Nephron (organoid): ENCODE results near the gene TGFB3.
A peak's percentile ranks its signal among the peaks of the same experiment; 100 is the strongest.

ENCODE experiments used
- H3K27ac Mint-ChIP-seq, 3 experiments: 2 replicates each; pipeline ENCODE4 v1.8.0; 2020; ENCODE audit warnings: mixed read lengths in 3 of 3, mild to moderate bottlenecking in 2 of 3, moderate library complexity in 1 of 3
- H3K27me3 Mint-ChIP-seq: 2 replicates; pipeline ENCODE4 v1.8.0; 2021; ENCODE audit warnings: low read depth, mild to moderate bottlenecking, moderate library complexity, mixed read lengths
- H3K36me3 Mint-ChIP-seq: 2 replicates; pipeline ENCODE4 v1.8.0; 2020; ENCODE audit warnings: low read depth, mixed read lengths
- H3K4me1 Mint-ChIP-seq: 2 replicates; pipeline ENCODE4 v1.8.0; 2020; ENCODE audit warnings: mixed read lengths
- H3K4me3 Mint-ChIP-seq, 3 experiments: 2 replicates each; pipeline ENCODE4 v1.8.0; 2020; ENCODE audit warnings: mild to moderate bottlenecking in 3 of 3, mixed read lengths in 3 of 3, moderate library complexity in 2 of 3
- H3K9me3 Mint-ChIP-seq: 2 replicates; pipeline ENCODE4 v1.8.0; 2020; ENCODE audit warnings: mixed read lengths
- TF ChIP-seq, protein P1 (sequence below), 3 experiments: fragments of 200-600 bp; sonication (generic); IDR thresholded peaks; one replicate each; pipeline ENCODE4 v1.5.0; 2021; ENCODE audit warnings: antibody characterized with exemption in 3 of 3; ENCODE audit not compliant: unreplicated experiment in 3 of 3

TGFB3 gene

DNA sequence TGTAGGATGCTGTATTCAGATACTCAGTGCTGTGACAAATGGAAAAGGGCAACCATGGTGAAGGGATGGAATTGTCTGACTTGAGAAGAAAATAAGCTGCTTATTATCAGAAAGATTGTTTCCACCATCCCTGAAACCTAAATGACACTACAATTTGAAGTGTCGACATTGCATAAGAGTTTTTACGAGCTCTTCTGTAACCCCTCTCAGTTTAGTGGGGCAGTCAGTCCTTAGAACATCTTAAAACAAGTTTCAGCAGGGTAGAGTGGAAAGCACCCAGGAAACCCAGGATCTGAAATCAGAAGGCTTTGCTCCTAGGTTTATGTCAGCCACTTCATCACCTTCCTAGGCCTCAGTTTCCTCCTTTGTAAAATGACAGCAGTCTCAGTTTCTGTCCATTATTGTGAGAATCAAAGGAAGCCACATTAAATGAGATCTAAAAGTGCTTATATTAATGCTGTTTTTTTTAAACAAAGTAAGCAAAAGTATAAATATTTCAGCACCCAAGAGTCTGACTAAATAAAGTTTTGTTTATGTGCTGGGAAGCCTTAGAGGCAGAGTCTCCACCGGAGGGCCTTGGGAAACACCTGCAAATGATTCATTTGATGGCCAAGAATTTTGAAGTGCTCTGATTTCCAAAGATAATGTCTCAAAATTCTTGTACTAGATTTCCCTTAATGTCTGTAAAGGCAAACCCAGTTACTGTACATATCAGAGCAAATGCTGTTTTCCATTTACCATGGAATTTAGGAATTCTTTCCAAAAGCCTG, 5.6 kb upstream of the TGFB3 start:
- TF ChIP-seq, protein P1, sequence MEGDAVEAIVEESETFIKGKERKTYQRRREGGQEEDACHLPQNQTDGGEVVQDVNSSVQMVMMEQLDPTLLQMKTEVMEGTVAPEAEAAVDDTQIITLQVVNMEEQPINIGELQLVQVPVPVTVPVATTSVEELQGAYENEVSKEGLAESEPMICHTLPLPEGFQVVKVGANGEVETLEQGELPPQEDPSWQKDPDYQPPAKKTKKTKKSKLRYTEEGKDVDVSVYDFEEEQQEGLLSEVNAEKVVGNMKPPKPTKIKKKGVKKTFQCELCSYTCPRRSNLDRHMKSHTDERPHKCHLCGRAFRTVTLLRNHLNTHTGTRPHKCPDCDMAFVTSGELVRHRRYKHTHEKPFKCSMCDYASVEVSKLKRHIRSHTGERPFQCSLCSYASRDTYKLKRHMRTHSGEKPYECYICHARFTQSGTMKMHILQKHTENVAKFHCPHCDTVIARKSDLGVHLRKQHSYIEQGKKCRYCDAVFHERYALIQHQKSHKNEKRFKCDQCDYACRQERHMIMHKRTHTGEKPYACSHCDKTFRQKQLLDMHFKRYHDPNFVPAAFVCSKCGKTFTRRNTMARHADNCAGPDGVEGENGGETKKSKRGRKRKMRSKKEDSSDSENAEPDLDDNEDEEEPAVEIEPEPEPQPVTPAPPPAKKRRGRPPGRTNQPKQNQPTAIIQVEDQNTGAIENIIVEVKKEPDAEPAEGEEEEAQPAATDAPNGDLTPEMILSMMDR (IDR thresholded peaks at IDR 0.05; ENCODE audit: unreplicated experiment in 3 of 3), result no peak
- H3K9me3 Mint-ChIP-seq, result no peaks in the 10 kb centered on the region
- no peak overlapping the region for H3K27ac Mint-ChIP-seq
- peaks cover 21% of the 10 kb centered on the region for H3K36me3 Mint-ChIP-seq
- peak overlapping the region; percentile 35 to 97 (median 92) for H3K4me3 Mint-ChIP-seq
- peaks cover 41% of the 10 kb centered on the region for H3K4me1 Mint-ChIP-seq
- H3K27me3 Mint-ChIP-seq, result no peaks in the 10 kb centered on the region

DNA sequence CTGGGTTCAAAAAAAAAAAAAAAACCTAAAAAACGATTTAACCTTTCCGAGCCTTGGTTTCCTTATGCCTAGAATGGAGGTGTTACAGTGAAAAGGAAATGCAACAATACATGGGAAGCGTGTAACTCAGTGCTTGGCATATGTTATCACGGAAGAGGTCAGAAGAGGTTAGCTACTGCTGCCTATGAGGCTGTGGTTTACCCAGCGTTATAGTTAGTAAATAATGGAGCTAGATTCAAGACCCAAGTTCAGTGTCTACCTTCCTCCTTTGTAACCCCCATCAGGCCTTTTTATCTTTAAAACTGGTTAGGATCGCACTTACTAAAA, 4.6 kb upstream of the TGFB3 start:
- TF ChIP-seq, protein P1 (IDR thresholded peaks at IDR 0.05; ENCODE audit: unreplicated experiment in 3 of 3), result no peak
- Mint-ChIP-seq H3K27ac (peak overlapping the region; percentile 91 to 95 (median 94)), H3K4me1 (peaks cover 40% of the 10 kb centered on the region), H3K27me3 (no peaks in the 10 kb centered on the region), H3K4me3 (peak overlapping the region; percentile 83 to 97 (median 92)), H3K9me3 (no peaks in the 10 kb centered on the region), H3K36me3 (peaks cover 12% of the 10 kb centered on the region)

- Mint-ChIP-seq H3K27me3 (no peaks in the 10 kb centered on the region), H3K4me1 (peaks cover 46% of the 10 kb centered on the region), H3K9me3 (no peaks in the 10 kb centered on the region), H3K27ac (peak within 1 kb of the TSS; percentile 91 to 95 (median 94)), H3K36me3 (peaks cover 12% of the 10 kb centered on the region), H3K4me3 (peak within 1 kb of the TSS; percentile 83 to 97 (median 92))
- TF ChIP-seq, protein P1 (IDR thresholded peaks at IDR 0.05; ENCODE audit: unreplicated experiment in 3 of 3), result no peak
Measured at GRCh38 chr14:75985618-75986438, 4.0 kb upstream of the TGFB3 start, which contains the start of gene IFT43. Gene IFT43 (plus strand): TSS chr14:75985763. CDS start chr14:75985787, 24 bp downstream.

- Mint-ChIP-seq H3K4me3 (peak overlapping the region; percentile 83 to 97 (median 92)), H3K27ac (peak overlapping the region; percentile 84 to 94 (median 91))
Measured at GRCh38 chr14:75984674-75985073, 2.9 kb upstream of the TGFB3 start.

DNA sequence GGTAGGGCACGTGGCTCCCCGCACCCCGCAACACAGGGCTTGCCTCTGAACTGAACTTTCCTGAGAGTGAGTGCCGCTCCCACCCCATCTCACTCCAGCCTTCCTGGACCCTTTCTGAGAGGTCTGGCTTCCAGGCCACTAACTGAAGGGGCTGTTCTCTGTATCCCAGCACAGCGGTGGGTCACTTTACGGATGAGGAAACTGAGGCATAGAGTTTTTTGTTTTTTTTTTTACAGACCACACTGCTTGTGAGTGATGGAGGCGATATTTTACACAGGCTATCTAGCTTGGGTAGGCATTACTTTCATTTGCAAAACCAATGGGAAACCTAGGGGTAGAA, 1.2 kb upstream of the TGFB3 start:
- Mint-ChIP-seq H3K27ac (peak overlapping the region; percentile 80 to 96 (median 91)), H3K36me3 (no peaks in the 10 kb centered on the region), H3K4me3 (peak overlapping the region; percentile 83 to 97 (median 92)), H3K9me3 (no peaks in the 10 kb centered on the region), H3K27me3 (no peaks in the 10 kb centered on the region), H3K4me1 (peaks cover 74% of the 10 kb centered on the region)
- TF ChIP-seq, protein P1 (IDR thresholded peaks at IDR 0.05; ENCODE audit: unreplicated experiment in 3 of 3), result no peak

More at GRCh38 chr14:75984674-75985073, 2.9 kb upstream of the TGFB3 start:
- TF ChIP-seq, protein P1 (IDR thresholded peaks at IDR 0.05; ENCODE audit: unreplicated experiment in 3 of 3), result no peak
- no peaks in the 10 kb centered on the region for H3K27me3 Mint-ChIP-seq
- H3K36me3 Mint-ChIP-seq, result peaks cover 3% of the 10 kb centered on the region
- H3K9me3 Mint-ChIP-seq, result no peaks in the 10 kb centered on the region
- H3K4me1 Mint-ChIP-seq, result peaks cover 57% of the 10 kb centered on the region
